ENCODE measurements around the gene MAPRE3. TPM values are rescaled to one million over a fixed set of nuclear protein-coding genes. Genes with fewer than 3 reads are reported as not detected.
A peak's percentile ranks its signal among the peaks of the same experiment; 100 is the strongest.

MAPRE3 gene
- total RNA-seq, 3 donors from 2014 or later, result 3.7 to 4.3 (median 3.8) TPM

DNA sequence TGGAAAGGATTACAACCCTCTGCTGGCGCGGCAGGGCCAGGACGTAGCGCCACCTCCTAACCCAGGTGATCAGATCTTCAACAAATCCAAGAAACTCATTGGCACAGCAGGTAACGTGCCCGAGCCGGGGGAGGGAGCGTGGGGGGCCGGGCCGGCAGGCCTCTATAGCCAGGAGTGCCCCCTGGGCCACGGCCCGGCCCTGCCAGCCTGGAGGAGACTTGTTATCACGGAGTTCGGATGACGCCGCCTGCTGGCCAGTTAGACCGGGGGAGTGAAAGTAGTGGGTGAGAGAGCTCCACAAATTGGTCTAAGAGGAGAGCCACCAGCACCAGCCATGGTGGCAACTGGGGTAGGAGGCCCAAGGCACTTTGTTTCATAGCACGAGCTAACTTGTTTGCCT, 53.8 kb downstream of the MAPRE3 start:
- Mint-ChIP-seq H3K4me3 (no peak overlapping the region), H3K9me3 (no peaks in the 10 kb centered on the region), H3K4me1 (ENCODE audit: low read depth) (no peaks in the 10 kb centered on the region), H3K36me3 (ENCODE audit: insufficient read depth) (peaks cover 8% of the 10 kb centered on the region), H3K27me3 (ENCODE audit: low read depth) (no peaks in the 10 kb centered on the region)
- ATAC-seq (no peak), DNase-seq (no peak)

DNA sequence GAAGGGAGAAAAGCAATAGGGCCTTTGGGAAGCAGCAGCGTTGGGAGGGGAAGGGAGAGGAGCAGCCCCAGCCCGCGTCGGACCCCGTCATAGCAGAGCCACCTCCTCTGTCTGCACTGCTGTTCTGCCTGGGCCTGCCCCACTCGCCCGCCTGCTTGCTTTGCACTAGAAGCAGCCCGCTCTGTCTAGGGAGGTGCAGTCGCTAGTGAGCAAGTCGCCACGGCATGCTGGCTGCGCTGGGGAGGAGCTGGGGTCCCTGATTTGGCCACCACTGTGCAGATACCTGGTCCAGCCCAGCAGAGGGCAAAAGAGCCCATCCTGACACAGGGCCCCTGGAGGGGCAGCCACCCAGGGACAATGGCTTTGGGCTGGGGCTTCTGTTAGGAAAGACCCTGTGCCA, 54.4 kb downstream of the MAPRE3 start:
- H3K9me3 Mint-ChIP-seq, result no peaks in the 10 kb centered on the region
- peaks cover 8% of the 10 kb centered on the region for H3K36me3 Mint-ChIP-seq (ENCODE audit: insufficient read depth)
- DNase-seq (no peak), ATAC-seq (no peak)
- H3K4me1 Mint-ChIP-seq (ENCODE audit: low read depth), result no peaks in the 10 kb centered on the region
- no peaks in the 10 kb centered on the region for H3K27me3 Mint-ChIP-seq (ENCODE audit: low read depth)
- no peak overlapping the region for H3K4me3 Mint-ChIP-seq

DNA sequence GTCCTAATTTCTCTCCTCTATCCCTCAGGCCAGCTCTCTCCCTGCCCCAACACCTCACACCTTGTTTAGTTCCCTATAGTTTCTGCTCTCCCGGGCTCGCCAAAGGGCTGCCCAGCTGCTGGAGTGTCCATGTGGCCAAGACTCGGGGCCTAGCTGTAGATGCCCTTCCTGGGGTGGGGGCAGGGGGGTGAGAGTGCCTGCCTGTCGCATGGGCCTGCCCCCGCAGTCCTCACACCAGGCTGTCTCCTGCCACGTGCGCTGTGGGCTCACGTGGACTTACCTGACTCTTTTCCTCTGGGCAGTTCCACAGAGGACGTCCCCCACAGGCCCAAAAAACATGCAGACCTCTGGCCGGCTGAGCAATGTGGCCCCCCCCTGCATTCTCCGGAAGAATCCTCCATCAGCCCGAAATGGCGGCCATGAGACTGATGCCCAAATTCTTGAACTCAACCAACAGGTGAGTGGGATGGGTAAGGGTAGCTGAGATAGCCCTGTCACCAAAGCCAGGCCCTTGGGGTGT, 54.9 kb downstream of the MAPRE3 start:
- no peaks in the 10 kb centered on the region for H3K27me3 Mint-ChIP-seq (ENCODE audit: low read depth)
- H3K4me1 Mint-ChIP-seq (ENCODE audit: low read depth), result peaks cover under 1% of the 10 kb centered on the region
- ATAC-seq (no peak), DNase-seq (no peak)
- H3K9me3 Mint-ChIP-seq, result no peaks in the 10 kb centered on the region
- H3K36me3 Mint-ChIP-seq (ENCODE audit: insufficient read depth), result peaks cover 8% of the 10 kb centered on the region
- no peak overlapping the region for H3K4me3 Mint-ChIP-seq

DNA sequence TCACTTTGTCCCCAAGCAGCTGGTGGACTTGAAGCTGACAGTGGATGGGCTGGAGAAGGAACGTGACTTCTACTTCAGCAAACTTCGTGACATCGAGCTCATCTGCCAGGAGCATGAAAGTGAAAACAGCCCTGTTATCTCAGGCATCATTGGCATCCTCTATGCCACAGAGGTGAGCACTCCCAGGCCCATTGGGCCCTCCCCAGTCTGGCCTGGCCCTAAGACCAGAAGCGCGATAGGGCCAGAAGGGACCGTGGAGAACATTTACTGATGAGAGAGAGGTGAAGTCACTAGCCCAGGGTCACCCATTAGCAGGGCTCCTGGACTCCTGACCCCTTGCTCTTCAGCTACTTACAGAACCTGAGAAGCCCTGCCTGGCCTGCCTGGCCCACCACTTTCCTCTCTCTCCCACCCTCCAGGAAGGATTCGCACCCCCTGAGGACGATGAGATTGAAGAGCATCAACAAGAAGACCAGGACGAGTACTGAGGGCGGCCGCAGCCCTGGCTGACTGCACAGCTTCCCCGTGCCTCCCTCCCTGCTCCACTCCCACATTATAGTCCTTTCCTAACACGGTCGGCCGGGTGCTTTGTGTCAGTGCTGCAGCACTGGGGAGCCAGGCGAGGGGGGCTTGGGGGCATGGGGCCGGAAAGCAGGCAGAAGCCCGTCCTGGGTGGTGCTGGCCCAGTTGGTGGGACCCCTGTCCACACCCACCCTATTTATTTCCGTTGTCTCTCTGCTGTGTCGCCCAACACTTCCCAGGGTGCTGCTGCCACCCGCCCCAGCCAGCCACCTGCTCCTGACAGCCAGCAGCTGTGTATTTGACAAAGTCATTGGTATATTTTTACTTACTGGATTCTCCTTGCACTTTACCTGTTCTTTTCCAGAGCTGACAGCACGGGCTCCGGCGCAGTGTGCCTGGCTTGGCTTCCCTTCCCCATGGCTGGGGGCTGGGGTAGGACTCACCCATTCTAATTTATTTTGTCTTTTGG, 55.7 kb downstream of the MAPRE3 start:
- Mint-ChIP-seq H3K9me3 (no peaks in the 10 kb centered on the region), H3K36me3 (ENCODE audit: insufficient read depth) (peaks cover 8% of the 10 kb centered on the region), H3K4me3 (no peak overlapping the region), H3K4me1 (ENCODE audit: low read depth) (peaks cover 3% of the 10 kb centered on the region), H3K27me3 (ENCODE audit: low read depth) (no peaks in the 10 kb centered on the region)
- ATAC-seq (no peak), DNase-seq (no peak)

GRCh38 chr2:27027211-27027651, 56.8 kb downstream of the MAPRE3 start:
- Mint-ChIP-seq H3K36me3 (ENCODE audit: insufficient read depth) (peaks cover 8% of the 10 kb centered on the region), H3K27me3 (ENCODE audit: low read depth) (no peaks in the 10 kb centered on the region), H3K9me3 (no peaks in the 10 kb centered on the region), H3K4me1 (ENCODE audit: low read depth) (peaks cover 12% of the 10 kb centered on the region), H3K4me3 (no peak overlapping the region)
- ATAC-seq (no peak), DNase-seq (no peak)

DNA sequence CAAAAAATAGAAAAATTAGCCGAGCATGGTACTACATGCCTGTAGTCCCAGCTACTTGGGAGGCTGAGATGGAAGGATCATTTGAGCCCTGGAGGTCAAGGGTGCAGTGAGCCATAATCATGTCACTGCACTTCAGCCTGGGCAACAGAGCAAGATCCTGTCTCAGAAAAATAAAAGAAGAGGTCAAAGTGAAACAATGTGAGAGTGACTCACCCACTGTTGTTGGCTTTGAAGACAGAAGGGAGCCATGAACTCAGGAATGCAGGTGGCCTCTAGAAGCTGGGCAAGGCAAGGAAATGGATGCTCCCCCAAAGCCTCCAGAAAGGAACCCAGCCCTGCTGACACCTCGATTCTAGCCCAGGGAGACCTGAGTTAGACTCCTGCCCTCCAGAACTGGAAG, 58.6 kb downstream of the MAPRE3 start:
- no peak overlapping the region for H3K4me3 Mint-ChIP-seq
- no peaks in the 10 kb centered on the region for H3K27me3 Mint-ChIP-seq (ENCODE audit: low read depth)
- no peaks in the 10 kb centered on the region for H3K9me3 Mint-ChIP-seq
- peaks cover 23% of the 10 kb centered on the region for H3K4me1 Mint-ChIP-seq (ENCODE audit: low read depth)
- DNase-seq (no peak), ATAC-seq (no peak)
- peaks cover 6% of the 10 kb centered on the region for H3K36me3 Mint-ChIP-seq (ENCODE audit: insufficient read depth)

GRCh38 chr2:27032495-27033252, 62.2 kb downstream of the MAPRE3 start, which contains the start of gene TMEM214:
TMEM214 (plus strand) TSS chr2:27032965; CDS start chr2:27033016, 51 bp downstream.
- Mint-ChIP-seq H3K36me3 (ENCODE audit: insufficient read depth) (peaks cover 17% of the 10 kb centered on the region), H3K9me3 (no peaks in the 10 kb centered on the region), H3K27me3 (ENCODE audit: low read depth) (no peaks in the 10 kb centered on the region), H3K4me3 (peak within 1 kb of the TSS; percentile 93), H3K4me1 (ENCODE audit: low read depth) (peaks cover 32% of the 10 kb centered on the region)
- ATAC-seq (peak; percentile 99), DNase-seq (peak; percentile 69)

- ATAC-seq (peak; percentile 8 to 12), DNase-seq (no peak)
- no peaks in the 10 kb centered on the region for H3K9me3 Mint-ChIP-seq
- H3K4me1 Mint-ChIP-seq (ENCODE audit: low read depth), result peaks cover 32% of the 10 kb centered on the region
- H3K27me3 Mint-ChIP-seq (ENCODE audit: low read depth), result no peaks in the 10 kb centered on the region
- peak overlapping the region; percentile 93 for H3K4me3 Mint-ChIP-seq
- peaks cover 18% of the 10 kb centered on the region for H3K36me3 Mint-ChIP-seq (ENCODE audit: insufficient read depth)
Observed at GRCh38 chr2:27033253-27033852, 62.9 kb downstream of the MAPRE3 start.

DNA sequence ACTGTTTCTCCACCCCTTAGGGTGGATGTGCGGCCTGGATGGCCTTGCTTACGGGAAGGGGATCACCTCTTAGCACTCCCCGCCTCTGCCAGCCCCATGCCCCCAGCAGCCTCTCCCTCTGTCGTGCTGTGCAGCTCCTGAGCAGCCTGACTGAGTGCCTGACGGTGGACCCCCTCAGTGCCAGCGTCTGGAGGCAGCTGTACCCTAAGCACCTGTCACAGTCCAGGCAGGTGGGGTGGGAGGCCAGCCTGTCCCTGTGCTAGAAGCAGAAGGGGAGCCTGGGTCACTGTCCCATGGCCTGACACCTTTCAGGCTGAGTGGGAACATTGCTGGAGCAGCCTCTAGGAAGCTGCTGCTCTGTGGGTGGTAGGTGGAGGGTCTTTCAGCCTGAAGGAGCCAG, 67.6 kb downstream of the MAPRE3 start:
- Mint-ChIP-seq H3K27me3 (ENCODE audit: low read depth) (no peaks in the 10 kb centered on the region), H3K36me3 (ENCODE audit: insufficient read depth) (peaks cover 41% of the 10 kb centered on the region), H3K4me1 (ENCODE audit: low read depth) (peaks cover 19% of the 10 kb centered on the region), H3K9me3 (no peaks in the 10 kb centered on the region), H3K4me3 (no peak overlapping the region)
- no peak for DNase-seq
- ATAC-seq, result no peak

GRCh38 chr2:27038631-27039339, 68.3 kb downstream of the MAPRE3 start:
- no peaks in the 10 kb centered on the region for H3K9me3 Mint-ChIP-seq
- DNase-seq, result no peak
- H3K27me3 Mint-ChIP-seq (ENCODE audit: low read depth), result no peaks in the 10 kb centered on the region
- H3K4me3 Mint-ChIP-seq, result no peak overlapping the region
- H3K4me1 Mint-ChIP-seq (ENCODE audit: low read depth), result peaks cover 14% of the 10 kb centered on the region
- H3K36me3 Mint-ChIP-seq (ENCODE audit: insufficient read depth), result peaks cover 41% of the 10 kb centered on the region
- no peak for ATAC-seq

- H3K9me3 Mint-ChIP-seq, result no peaks in the 10 kb centered on the region
- DNase-seq, result no peak
- no peak for ATAC-seq
- peaks cover 8% of the 10 kb centered on the region for H3K4me1 Mint-ChIP-seq (ENCODE audit: low read depth)
- peaks cover 36% of the 10 kb centered on the region for H3K36me3 Mint-ChIP-seq (ENCODE audit: insufficient read depth)
- no peaks in the 10 kb centered on the region for H3K27me3 Mint-ChIP-seq (ENCODE audit: low read depth)
- H3K4me3 Mint-ChIP-seq, result no peak overlapping the region
Observed at GRCh38 chr2:27039426-27039825, 69.0 kb downstream of the MAPRE3 start.

GRCh38 chr2:27039871-27040270, 69.4 kb downstream of the MAPRE3 start:
- DNase-seq (no peak), ATAC-seq (no peak)
- Mint-ChIP-seq H3K4me1 (ENCODE audit: low read depth) (peaks cover 6% of the 10 kb centered on the region), H3K27me3 (ENCODE audit: low read depth) (no peaks in the 10 kb centered on the region), H3K36me3 (ENCODE audit: insufficient read depth) (peaks cover 36% of the 10 kb centered on the region), H3K4me3 (no peak overlapping the region), H3K9me3 (no peaks in the 10 kb centered on the region)

DNA sequence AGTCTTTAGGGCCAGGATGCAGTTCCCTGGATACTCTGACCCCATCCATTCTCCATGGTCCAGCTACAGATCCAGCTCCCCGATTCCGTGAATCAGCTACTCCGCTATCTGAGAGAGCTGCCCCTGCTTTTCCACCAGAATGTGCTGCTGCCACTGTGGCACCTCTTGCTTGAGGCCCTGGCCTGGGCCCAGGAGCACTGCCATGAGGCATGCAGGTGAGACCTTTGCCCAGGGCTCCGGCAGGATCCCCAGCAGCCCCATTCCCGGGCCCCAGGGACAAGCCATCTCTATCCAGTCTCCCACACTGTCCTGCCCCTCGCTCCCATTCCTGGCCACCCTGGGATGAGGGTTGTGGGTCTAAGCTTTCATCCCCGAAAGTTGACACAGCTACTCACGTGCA, 69.8 kb downstream of the MAPRE3 start:
- Mint-ChIP-seq H3K4me3 (no peak overlapping the region), H3K36me3 (ENCODE audit: insufficient read depth) (peaks cover 35% of the 10 kb centered on the region)

More for the DNA sequence above, 69.8 kb downstream of the MAPRE3 start:
- ATAC-seq, result no peak
- no peak for DNase-seq
- Mint-ChIP-seq H3K4me1 (ENCODE audit: low read depth) (peaks cover 2% of the 10 kb centered on the region), H3K27me3 (ENCODE audit: low read depth) (no peaks in the 10 kb centered on the region), H3K9me3 (no peaks in the 10 kb centered on the region)
